Panc1 (cell line): ENCODE results near the gene CRMP1. TPM values are rescaled to one million over a fixed set of nuclear protein-coding genes. Genes with fewer than 3 reads are reported as not detected.
A peak's percentile ranks its signal among the peaks of the same experiment; 100 is the strongest.

Source experiments
- ATAC-seq: fragments of 200-7000 bp; cut with Tn5 transposase; 2 replicates; pipeline ENCODE4 v1.9.1; 2020; ENCODE audit warnings: mild to moderate bottlenecking, moderate library complexity
- BruUV-seq: library from RNA; stranded (reverse); fragments of 400-500 nt; replicated peaks from 2 replicates; lab custom pipeline; 2021; lab: Mats Ljungman, UMichigan
- CTCF ChIA-PET: fragments of 300-600 bp; sonication (Branson Sonifier 250); formaldehyde crosslinking; loops from one replicate; lab custom pipeline; 2022; ENCODE audit warnings: antibody characterized with exemption; lab: Charles Lee
- POLR2A ChIA-PET: fragments of 300-600 bp; sonication (Branson Sonifier 250); formaldehyde crosslinking; loops from one replicate; lab custom pipeline; 2022; ENCODE audit warnings: antibody characterized with exemption; lab: Charles Lee
- DNase-seq: peaks from one replicate; pipeline ENCODE4 v3.0.0-alpha.2; 2010; ENCODE audit warnings: low read depth, low spot score
- H3K27ac ChIP-seq: 2 replicates; pipeline ENCODE4 v1.5.1; 2011; ENCODE audit warnings: mild to moderate bottlenecking, low read length, inconsistent platforms
- H3K27me3 ChIP-seq: fragments of 200-500 bp; sonication (Bioruptor generic); 2 replicates; pipeline ENCODE4 v1.6.0; 2014; ENCODE audit warnings: low read length, inconsistent platforms; ENCODE audit not compliant: control insufficient read depth, insufficient read depth
- H3K36me3 ChIP-seq: fragments of 200-500 bp; sonication (Bioruptor generic); 2 replicates; pipeline ENCODE4 v1.5.1; 2014; ENCODE audit warnings: inconsistent platforms, mild to moderate bottlenecking, low read length, moderate library complexity; ENCODE audit not compliant: control insufficient read depth, insufficient read depth
- H3K4me1 ChIP-seq: 2 replicates; pipeline ENCODE4 v1.5.1; 2011; ENCODE audit warnings: inconsistent platforms, mild to moderate bottlenecking, low read length, moderate library complexity; ENCODE audit not compliant: control insufficient read depth, insufficient read depth
- H3K4me3 ChIP-seq, 2 experiments: 2 replicates each; pipeline ENCODE4 v1.5.1; 2011 to 2012; ENCODE audit warnings: low read depth in 2 of 2, low read length in 2 of 2, mild to moderate bottlenecking in 2 of 2, inconsistent platforms in 1 of 2, moderate library complexity in 1 of 2
- H3K9me3 ChIP-seq: fragments of 200-500 bp; sonication (Bioruptor generic); 2 replicates; pipeline ENCODE4 v1.5.1; 2014; ENCODE audit warnings: low read depth, mild to moderate bottlenecking, inconsistent platforms, low read length, moderate library complexity; ENCODE audit not compliant: control insufficient read depth, insufficient read depth
- CTCF ChIP-seq: fragments of 450-650 bp; IDR thresholded peaks from 2 replicates; pipeline ENCODE4 v1.5.1; 2017; ENCODE audit warnings: mild to moderate bottlenecking
- POLR2AphosphoS5 ChIP-seq: IDR thresholded peaks from 2 replicates; pipeline ENCODE4 v1.6.1; 2012; ENCODE audit warnings: mild to moderate bottlenecking, low read depth, low read length, moderate library complexity
- REST ChIP-seq, 2 experiments: IDR thresholded peaks; 2 replicates each; pipeline ENCODE4 v1.6.1; 2011 to 2012; ENCODE audit warnings: low read depth in 2 of 2, control low read depth in 1 of 2, low read length in 1 of 2, mild to moderate bottlenecking in 1 of 2, moderate library complexity in 1 of 2; ENCODE audit not compliant: insufficient read depth in 1 of 2
- SIN3A ChIP-seq: IDR thresholded peaks from 2 replicates; pipeline ENCODE4 v1.6.1; 2012; ENCODE audit warnings: low read depth, mild to moderate bottlenecking, low read length, moderate library complexity, borderline replicate concordance; ENCODE audit not compliant: insufficient read depth
- TCF7L2 ChIP-seq: IDR thresholded peaks from 2 replicates; pipeline ENCODE4 v1.6.1; 2011; ENCODE audit warnings: mild to moderate bottlenecking, low read depth, low read length, inconsistent platforms
- in situ Hi-C: cut with HindIII; loops from 2 replicates; pipeline ENCODE4 v1.10.0; 2016; ENCODE audit warnings: low sequenced_read_pairs, low pct_unique_long_range_greater_than_20kb
- intact Hi-C: fragments of 100-400 bp; cut with micrococcal nuclease; formaldehyde crosslinking; loops from one replicate; pipeline ENCODE4 v1.10.0; 2022; ENCODE audit not compliant: unreplicated experiment
- total RNA-seq: library from RNA; stranded (reverse); gene quantifications from one replicate; pipeline ENCODE4 v1.2.1, GENCODE V29; 2021; ENCODE audit not compliant: unreplicated experiment

CRMP1 gene
- total RNA-seq, 1 experiment from 2014 or later, result 0.28 TPM

- no peaks in the 10 kb centered on the region for H3K9me3 ChIP-seq
- DNase-seq (no peak), ATAC-seq (no peak)
- ChIA-PET POLR2A (no interaction called here), CTCF (no interaction called here)
- no peaks in the 10 kb centered on the region for H3K27me3 ChIP-seq
- intact Hi-C loops, result no loop called here
- in situ Hi-C loops, result no loop called here
- H3K27ac ChIP-seq, result no peak overlapping the region
- no TSS peak for BruUV-seq
- no peak overlapping the region for H3K4me3 ChIP-seq
- TF ChIP-seq TCF7L2, result no peak
- TF ChIP-seq POLR2AphosphoS5, result no peak
- no peak for TF ChIP-seq SIN3A
- no peak for TF ChIP-seq CTCF
- no peak for TF ChIP-seq REST (IDR thresholded peaks at IDR 0.05; ENCODE audit: insufficient read depth in 1 of 2, low read depth in 2 of 2, low read length in 1 of 2)
- no peaks in the 10 kb centered on the region for H3K36me3 ChIP-seq
- no peaks in the 10 kb centered on the region for H3K4me1 ChIP-seq
Observed at GRCh38 chr4:5822619-5823018, 70.3 kb downstream of the CRMP1 start.

- ATAC-seq (no peak), DNase-seq (no peak)
- Histone ChIP-seq H3K36me3 (no peaks in the 10 kb centered on the region), H3K27ac (no peak overlapping the region), H3K4me3 (no peak overlapping the region), H3K4me1 (no peaks in the 10 kb centered on the region), H3K9me3 (no peaks in the 10 kb centered on the region), H3K27me3 (no peaks in the 10 kb centered on the region)
- no TSS peak for BruUV-seq
- POLR2A ChIA-PET, result no interaction called here
- TF ChIP-seq SIN3A, result no peak
- peak; percentile 71 for TF ChIP-seq CTCF
- in situ Hi-C loops (no loop called here), intact Hi-C loops (no loop called here)
- CTCF ChIA-PET, result no interaction called here
Observed at GRCh38 chr4:5821665-5822358, 71.1 kb downstream of the CRMP1 start.
